Dedifferentiated amniotic fluid mesenchymal stem cell (primary cell): ENCODE measurements around the gene MIB2.
"Not testable (repeated sequence)": the region's sequence is repeated elsewhere in the genome, so short reads cannot be mapped to it uniquely, and the experiment has no call there.

Source experiments
- DNase-seq: peaks from one replicate; pipeline ENCODE4 v3.0.0-alpha.2; 2016; ENCODE audit errors: extremely low spot score

MIB2 gene

DNA sequence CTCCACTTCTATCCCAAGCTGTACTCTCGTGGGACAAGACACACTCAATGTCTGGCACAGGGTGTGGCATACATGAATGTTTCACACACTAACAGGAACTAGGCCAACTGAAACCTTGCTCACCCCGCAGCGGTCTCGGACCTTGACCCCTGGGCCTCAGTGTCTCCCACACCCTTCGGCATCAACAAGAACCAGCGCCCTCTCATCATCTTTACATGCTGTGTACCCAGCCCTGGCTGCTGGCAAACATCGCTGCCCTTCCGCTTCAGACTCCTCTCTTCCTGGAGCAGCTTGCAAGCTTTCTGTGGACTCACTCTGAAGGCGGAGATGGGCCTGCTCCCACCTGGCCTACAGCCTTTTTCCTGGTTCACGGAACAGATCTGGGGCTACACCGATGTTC lies 33.0 kb downstream of the MIB2 start:
- DNase-seq = not testable (repeated sequence)

DNA sequence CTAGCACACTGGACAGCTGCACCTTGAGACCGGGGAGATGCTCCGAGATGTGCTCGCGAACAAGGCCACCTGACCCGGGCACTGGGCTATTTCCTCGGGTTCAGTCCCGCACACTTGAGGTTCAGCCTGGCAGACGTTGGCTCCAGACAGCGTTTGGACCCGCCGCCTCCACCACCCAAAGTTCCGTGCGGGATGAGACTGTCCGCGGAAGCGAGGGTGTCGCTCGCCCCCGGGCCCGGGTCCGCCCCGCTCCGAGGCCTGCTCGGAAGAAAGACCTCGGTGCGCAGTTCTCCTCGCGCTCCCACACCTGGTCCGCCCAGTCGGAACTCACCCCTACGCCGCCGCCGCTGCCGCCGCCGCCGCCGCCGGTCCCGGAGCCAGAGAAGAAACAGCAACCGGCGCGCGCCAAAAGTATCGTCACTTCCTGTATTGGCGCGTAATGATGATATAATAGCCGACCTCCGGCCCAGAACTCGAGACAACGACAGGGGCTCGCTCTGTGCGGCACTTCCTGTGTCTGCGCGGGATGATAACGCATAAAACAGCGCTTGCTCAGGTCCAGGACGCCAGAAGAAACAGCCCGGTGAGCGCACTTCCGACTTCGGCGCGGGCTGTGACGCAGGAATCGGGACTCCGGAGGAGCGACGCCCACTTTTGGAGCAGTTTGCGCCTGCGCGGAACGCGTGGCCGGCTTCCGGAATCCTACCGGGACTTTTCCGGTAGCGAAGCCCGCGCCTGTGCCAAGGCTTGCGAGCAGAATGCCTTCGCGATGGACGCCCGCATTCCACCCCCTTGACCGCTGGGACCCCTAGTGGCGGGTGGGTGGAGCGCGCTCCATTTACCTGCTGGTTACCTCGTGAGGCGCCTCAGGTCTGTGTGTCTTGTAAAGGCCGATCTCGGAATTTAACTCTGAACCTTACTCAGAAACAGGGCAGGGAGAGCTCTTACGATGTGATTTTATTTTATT lies 43.6 kb downstream of the MIB2 start, which contains the start of gene CDK11B:
CDK11B (minus strand) TSS at position 422 of the 967 bp plus-strand sequence. CDS start 1,519 bp downstream, outside the sequence.
- peak; percentile 89 for DNase-seq

DNA sequence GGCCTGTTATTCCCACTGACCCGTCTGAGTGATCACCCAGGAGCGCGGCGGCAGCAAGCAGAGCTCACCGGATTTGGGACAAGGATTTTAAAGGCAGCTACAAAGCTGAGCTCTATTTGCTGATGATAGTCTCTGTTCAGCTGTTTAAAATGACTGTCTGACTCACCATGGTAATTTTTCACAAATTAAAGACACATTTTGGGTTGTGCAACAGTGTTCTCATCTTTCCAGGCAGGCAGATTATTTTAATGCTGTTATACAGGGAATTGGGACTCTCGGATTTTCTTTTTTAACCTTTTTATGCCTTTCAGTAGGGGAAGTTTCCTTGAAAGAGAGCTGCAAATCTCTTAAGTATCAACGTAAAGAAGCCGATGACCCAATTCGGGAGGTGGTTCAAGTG lies 47.1 kb downstream of the MIB2 start:
- DNase-seq = peak; percentile 55

DNA sequence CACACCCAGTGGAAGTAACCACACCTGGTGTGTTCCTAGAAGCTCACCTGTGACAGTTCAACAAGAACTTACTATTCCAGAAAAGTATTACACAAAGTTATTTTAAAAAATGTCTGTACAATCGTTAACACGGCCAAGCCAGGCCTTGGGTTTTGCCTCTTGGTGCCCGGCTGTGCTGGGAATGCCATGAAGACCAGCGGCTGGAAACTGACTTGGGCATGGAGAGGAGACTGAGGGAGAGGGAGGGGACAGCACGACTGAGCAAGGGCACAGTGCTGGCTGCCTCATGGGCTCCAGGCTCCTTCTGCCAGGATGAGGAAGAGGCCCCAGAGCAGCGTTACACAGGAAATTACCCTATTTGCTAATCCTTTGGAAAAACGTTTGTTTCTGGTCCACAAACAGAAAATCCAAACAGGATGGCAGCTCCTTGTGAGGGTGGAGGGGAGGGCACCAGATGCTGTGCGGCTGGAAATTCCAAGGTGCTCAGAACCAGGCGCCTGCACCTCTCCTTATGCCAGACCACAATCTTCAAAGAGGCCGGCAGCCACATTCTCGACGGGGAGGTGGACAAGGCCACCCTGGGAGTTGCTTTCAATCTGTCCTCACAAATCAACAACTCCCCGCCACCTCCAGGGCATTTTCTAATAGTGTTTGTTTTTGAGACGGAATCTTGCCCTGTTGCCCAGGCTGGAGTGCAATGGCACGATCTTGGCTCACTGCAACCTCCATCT lies 47.7 kb downstream of the MIB2 start:
- DNase-seq = not testable (repeated sequence)

DNA sequence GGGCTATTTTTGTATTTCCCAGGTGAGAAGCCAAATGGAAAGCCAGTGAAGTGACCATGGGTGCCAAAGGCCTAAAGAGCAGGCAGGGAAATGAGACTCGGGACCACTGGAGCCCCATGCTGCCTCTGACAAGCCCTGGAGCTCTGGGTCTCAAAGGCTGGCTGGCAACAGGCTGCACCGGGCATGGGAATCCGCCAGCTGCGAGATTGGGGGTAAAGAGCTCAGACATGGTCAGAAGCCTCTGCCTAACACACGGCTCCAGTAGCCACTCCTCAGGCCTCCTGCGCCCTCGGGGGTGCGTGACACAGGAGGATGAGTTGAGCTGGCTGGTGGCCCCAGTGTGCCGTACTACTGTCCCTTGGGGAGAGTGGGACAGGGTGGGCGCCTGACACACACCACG lies 49.0 kb downstream of the MIB2 start:
- DNase-seq = not testable (repeated sequence)

DNA sequence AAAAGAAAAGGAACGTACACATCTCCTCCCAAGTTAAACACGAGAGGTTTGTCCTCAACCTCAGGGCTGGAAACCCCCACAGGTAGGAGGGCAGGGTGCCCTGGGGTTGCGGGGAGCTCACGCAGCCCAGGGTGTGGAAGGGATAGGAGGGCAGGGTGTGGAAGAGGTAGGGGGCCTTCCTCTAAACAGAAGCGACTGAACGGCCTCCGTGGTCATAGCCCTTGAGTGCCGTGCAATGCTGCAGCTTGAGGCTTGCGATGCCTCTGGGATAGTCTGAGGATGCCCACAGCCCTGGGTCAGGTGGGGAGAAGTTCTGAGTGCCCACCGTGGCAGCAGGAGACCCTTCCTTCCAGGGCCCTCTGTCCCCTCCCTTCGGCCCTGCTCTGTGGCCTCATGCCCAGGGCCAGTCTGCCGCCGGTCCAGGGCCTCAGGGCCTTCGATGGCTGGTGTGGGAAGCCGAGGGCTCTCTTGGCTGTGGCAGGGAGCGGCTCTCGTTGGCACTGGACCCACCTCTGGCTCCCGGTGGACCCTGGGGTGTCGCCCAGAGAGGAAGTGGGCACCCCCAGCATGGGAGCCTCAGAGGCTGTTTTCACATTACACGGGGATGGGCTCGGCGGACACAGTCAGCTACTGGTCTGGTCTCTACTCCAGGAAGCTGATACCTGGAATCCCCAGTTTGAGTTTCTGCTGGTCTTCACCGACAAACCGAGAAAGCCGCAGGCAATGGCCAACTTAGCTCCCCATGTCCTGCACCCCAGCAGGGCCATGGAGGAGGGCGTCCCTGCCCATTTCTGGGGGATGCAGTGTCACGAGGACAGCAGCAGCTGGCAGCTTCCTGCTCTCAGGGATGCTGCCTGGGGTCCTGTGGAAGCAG lies 49.9 kb downstream of the MIB2 start:
- DNase-seq = no peak

DNA sequence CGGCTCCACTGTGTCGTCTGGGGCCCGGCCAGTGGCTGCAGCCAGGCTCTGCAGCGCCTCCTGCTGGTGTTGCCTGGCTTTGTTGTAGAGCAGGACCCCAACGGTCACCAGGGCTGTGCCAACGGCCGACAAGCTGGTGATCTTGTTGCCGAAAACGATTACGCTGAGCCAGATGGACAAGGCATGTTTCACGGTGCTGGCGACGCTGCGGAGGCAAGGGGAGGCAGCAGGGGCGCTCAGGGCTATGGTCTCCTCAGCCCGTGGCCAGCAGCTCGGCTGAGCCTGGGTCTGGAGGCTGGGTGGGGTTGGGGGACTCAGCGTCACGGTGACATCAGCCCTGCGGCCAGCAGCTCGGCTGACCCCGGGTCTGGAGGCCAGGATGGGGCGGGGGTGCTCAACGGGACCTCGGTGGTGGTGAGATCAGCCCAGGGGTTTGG lies 50.5 kb downstream of the MIB2 start:
- no peak for DNase-seq

DNA sequence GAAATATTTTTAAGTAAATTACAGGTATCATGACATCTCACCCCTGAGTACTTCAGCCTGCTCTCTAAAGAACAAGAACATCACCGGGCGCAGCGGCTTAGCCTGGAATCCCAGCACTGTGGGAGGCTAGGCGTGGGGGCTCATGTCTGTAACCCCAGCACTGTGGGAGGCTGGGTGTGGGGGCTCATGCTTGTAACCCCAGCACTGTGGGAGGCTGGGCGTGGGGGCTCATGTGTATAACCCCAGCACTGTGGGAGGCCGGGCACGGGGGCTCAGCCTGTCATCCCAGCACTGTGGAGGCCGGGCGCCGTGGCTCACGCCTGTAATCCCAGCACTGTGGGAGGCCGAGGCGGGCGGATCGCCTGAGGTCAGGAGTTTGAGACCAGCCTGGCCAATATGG lies 51.2 kb downstream of the MIB2 start:
- DNase-seq = no peak

DNA sequence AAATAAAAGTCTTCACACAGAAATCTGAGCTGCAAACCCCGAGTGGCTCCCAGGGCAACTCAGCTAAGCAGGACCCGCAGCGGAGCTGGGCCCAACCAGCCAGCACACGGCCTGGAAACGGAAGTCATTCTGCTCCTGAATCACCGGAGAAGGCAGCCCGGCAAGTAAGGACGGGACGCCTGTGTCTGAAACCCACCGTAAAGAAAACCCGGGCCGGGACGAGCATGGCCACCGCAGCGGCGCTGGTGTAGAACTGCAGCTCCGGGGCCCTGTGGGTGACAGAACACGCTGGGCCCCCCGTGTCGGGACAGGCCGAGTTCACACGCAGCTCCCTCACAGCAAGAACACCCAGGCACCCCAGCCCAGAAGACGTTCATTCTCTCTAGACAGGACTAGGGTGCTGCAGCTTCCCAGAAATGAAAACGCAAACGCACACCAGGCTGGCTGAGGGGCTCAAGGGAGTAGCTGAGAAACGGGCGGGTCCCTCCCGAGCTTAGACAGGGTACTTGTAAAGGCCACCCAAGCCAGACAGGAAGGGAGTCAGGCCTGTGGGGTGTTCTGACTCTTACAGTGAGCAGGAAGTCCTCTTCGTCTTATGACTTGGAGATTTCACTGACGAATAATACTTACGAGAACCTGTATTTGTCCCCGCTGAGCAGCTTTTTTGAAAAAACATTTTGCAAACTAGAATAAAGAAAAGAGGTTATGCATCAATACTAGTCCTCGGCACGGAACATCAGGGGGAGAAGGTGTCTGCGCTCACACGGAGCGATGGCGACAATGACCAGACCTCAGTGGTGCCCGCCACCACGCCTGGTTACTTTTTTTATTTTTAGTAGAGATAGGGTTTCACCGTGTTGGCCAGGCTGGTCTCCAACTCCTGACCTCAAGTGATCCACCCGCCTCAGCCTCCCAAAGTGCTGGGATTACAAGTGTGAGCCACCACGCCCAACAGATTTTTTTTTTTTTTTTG lies 54.5 kb downstream of the MIB2 start:
- no peak for DNase-seq

DNA sequence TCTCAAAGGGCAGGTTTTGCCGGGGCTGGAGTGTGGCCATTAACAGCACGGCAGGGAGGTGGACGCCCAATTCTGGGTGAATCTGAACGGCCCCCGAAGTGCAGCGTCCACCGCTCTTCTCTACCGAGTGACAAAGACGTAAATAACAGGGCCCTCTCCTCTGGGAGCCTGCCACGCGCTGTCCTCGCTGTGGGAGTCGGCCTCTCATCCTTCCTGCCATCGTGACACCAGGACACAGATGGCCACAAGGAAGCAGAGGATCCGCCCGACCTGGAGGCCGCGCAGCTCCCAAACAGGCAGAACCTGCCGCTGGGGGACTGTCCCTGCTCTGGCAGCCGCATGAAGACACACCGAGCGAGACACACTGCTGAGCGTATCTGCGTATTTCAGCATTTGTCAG lies 55.6 kb downstream of the MIB2 start:
- no peak for DNase-seq

DNA sequence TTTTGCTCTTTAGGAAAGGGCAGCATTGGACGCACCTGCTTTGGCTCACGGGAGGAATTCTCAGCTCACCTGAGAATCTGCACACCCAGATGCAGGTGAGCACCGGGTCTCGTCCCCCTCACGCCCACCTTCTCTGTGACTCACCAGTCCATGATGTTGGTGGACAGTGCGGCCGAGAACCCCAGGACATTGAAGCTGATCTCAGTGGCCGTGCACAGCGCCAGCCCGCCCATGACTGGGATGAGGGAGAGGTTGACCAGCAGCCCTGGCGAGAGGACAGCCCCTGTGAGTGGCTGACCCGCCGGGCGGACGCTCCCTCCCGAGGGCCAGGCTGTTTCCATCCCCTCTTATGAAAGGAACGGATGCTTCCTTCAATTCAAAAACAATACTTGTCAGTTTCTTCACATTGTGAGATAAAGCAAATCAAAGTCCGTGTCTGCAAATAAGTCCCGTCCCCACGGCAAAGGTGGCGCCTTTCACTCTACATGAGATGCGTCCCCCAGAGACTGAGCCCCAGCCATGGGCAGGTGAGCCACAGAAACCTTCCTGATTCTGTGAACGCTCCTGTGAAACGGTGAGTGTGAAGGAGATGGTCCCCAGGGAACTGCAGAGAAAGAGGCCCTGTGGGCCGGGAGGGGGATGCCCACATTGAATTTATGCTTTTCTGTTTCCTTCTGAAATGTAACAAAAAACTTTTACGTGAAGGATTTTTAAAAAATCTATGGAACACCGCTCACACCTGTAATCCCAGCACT lies 56.2 kb downstream of the MIB2 start:
- no peak for DNase-seq

DNA sequence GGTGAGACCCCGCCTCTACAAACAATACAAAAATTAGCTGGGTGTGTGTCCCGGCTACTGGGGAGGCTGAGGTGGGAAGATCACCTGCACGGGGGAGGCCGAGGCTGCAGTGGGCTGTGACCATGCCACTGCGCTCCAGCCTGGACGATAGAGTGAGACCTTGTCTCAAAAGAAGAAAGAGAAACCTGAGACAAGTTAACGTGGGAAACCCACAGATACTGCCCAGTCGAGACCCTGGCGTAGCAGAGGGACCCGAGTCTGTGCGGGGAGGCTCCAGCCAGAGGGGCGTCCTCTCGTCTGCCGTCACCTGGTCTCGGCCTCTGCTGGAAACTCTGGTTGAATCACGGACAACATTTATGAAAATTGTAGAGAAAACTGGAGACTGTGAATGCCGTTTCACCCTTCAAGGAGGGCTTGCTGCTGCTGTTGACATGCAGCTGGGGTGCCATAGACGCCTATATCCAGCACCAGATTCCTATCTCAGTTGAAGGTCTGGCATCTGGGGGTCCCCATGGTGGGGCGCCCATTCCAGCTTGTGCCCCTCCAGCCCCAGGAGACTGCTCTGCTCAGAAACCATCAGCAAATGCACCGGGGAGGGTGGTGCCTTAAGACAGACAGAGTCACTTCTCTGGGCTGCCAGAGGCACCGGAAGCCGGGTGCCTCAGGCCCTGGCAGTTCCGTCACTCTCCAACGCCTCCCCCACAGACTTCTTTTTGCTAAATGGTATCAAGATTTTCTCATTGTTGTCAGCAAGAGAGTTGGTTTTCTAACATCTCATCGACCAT lies 57.1 kb downstream of the MIB2 start:
- DNase-seq = no peak

DNA sequence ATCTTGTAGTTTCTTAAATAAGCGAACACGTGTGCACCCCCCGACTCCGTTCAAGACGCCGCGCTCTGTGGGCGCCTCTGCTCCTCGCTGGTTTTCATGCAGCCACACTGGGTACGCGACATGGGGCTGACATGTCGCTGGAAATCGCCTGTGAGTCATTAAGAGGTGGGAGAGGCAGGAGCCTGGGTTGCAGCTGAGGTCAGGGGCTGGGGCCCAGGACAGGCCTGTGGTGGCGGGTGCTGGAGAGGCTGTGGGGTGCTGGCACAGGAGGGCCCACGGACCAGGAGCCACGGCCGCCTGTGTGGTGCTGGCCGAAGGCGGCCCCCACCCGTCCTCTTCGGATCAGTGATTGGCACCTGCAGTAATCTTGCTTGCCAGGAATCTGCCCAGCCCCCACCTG lies 59.5 kb downstream of the MIB2 start:
- DNase-seq = not testable (repeated sequence)

DNA sequence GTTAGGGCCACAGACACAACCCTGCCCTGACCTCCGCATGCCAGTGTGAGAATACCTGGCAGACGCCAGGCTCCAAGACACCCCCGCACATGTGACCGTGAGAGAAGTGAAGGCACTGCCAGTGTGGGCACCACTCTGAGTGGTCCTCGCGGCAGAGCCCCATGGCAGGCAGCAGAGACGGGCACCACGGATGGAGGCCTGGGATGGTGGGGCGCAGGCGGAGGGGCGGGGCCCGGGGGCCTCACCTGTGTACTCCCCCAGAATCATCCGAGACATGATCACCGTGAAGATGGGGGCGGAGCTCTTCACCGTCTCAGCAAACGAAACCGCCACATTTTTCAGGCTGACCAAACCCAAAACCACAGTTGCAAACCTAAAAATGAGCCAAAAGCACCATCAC lies 59.9 kb downstream of the MIB2 start:
- not testable (repeated sequence) for DNase-seq

DNA sequence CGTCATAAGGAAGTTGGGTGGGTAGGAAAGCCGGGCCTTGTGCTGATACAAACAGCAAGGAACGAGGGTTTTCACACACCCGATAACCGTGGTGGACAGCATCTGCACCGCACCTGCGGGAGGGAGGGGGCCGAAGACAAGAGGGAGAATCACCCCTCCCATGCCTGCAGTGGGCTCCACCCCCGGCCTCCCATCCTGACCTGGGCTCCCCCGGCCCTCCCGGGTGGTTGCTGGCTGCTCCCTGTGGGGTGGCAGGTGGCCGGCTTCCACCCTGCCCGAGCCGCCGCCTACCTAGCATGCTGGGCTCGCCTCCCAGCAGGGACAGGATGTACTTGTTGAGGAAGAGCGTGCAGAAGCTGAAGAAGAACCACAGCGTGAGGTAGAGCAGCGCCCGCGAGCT lies 60.8 kb downstream of the MIB2 start:
- not testable (repeated sequence) for DNase-seq

DNA sequence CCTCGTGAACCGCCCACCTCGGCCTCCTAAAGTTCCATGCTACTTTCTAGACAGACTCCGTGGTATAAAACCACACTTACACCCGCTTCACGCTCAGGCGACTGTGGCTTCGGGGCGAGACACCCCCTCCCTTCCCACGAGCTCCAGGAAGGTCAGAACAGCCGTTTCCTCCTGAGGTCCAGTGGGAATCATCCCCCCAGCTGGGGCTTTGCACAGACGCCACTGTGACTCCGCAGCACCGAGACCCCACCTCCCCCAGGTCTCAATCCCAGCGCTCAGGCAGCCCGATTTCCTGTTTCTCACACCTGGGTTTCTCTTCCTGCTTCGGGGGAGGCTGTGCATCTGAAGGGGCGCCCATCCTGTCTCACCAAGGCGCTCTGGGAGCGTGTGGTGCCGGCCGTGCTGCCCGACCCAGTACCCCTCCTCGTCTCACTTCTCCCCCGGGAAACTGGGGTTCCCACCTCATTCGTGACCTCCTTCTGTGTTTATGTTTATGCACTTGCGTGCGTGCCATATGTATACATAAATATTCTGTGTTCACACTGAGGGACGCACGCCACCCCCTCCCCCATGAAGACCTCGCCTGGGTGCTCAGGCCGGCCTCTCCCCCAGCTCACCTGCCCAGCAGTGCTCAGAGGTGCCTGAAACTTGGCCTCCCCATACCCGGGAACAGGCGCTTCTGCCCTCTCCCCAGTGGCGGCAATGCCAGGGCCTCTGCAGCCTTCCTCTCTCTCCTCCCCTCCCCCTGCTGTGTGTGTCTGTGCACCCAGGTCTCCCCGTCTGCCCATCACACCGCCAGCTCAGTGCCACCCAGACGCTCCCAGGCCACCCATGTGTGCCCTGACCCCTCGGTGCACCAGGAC lies 62.6 kb downstream of the MIB2 start:
- no peak for DNase-seq

DNA sequence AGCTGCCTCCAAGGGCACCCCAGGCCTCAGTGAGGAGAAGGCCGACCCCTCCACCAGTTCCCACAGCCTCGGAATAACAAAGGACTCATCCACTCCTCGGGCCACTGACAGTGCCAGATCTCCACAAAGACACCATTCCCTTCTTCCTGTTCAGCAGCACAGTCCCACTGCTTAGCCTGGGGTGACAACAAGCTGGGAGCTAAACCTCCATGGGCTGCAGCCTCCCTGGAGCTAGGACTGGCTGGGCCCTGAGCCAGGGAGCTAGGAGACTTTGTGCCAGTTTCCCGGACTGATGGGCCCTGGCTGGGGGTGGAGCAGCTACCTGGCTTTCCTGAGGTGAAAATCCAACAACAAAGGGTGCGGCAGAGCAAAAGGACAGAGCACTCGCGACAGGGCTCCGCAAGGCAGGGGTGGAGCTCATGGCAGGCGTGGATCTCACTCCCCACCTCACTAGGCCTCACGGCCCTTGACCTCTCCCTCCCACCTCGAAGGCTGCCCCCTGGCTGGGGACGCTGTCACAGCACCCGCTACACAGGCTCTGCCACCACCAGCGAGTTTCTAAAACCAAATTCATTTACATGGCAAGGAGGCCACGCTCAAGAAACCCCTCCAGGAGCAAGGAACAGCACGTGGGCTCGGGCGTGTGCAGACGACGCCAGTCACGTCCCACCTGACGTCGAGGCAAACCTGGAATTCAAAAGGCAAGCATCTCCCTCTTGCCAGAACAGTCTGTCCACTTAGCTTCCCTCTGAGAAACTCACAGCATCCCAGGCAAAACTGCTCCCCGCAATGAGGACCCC lies 63.5 kb downstream of the MIB2 start:
- no peak for DNase-seq
